GM23338 (cell line): ENCODE data around the gene TMEM140. TPM values are rescaled to one million over a fixed set of nuclear protein-coding genes. Genes with fewer than 3 reads are reported as not detected.
A peak's percentile ranks its signal among the peaks of the same experiment; 100 is the strongest.

Experiments used
- ATAC-seq: fragments of 200-7000 bp; cut with Tn5 transposase; 3 replicates; pipeline ENCODE4 v1.9.1; 2020
- DNase-seq: peaks from one replicate; pipeline ENCODE4 v3.0.0-alpha.2; 2015; ENCODE audit warnings: low spot score
- H2AFZ ChIP-seq: fragments of 200-600 bp; sonication (generic); 2 replicates; pipeline ENCODE4 v1.8.0; 2016; ENCODE audit warnings: antibody characterized with exemption, mild to moderate bottlenecking, moderate library complexity
- H3F3A ChIP-seq: fragments of 200-600 bp; sonication (generic); replicated peaks from 2 replicates; pipeline ENCODE4 v1.8.0; 2017; ENCODE audit warnings: antibody characterized with exemption, mixed run types, low read depth
- H3K27ac ChIP-seq: fragments of 200-600 bp; sonication (generic); 2 replicates; pipeline ENCODE4 v1.6.1; 2016; ENCODE audit warnings: low read depth
- H3K27me3 ChIP-seq: fragments of 200-600 bp; sonication (generic); 2 replicates; pipeline ENCODE4 v1.8.0; 2016; ENCODE audit warnings: mild to moderate bottlenecking, mixed run types, moderate library complexity; ENCODE audit not compliant: insufficient read depth
- H3K36me3 ChIP-seq: fragments of 200-600 bp; sonication (generic); 2 replicates; pipeline ENCODE4 v1.8.0; 2016; ENCODE audit warnings: mild to moderate bottlenecking; ENCODE audit not compliant: insufficient read depth
- H3K4me1 ChIP-seq: fragments of 200-600 bp; sonication (generic); 2 replicates; pipeline ENCODE4 v1.8.0; 2016; ENCODE audit warnings: mild to moderate bottlenecking, moderate library complexity; ENCODE audit not compliant: insufficient read depth
- H3K4me2 ChIP-seq: fragments of 200-600 bp; sonication (generic); 2 replicates; pipeline ENCODE4 v1.7.1; 2017; ENCODE audit warnings: mixed run types
- H3K4me3 ChIP-seq: fragments of 200-600 bp; sonication (generic); 2 replicates; pipeline ENCODE4 v1.6.1; 2016; ENCODE audit warnings: mixed run types
- H3K79me2 ChIP-seq: fragments of 200-600 bp; sonication (generic); replicated peaks from 2 replicates; pipeline ENCODE4 v1.8.0; 2017; ENCODE audit warnings: mild to moderate bottlenecking; ENCODE audit not compliant: insufficient read depth
- H3K9me2 ChIP-seq: fragments of 200-600 bp; sonication (generic); 2 replicates; pipeline ENCODE4 v1.8.0; 2017; ENCODE audit not compliant: insufficient read depth
- H4K20me1 ChIP-seq: fragments of 200-600 bp; sonication (generic); replicated peaks from 2 replicates; pipeline ENCODE4 v1.8.0; 2017; ENCODE audit warnings: mild to moderate bottlenecking; ENCODE audit not compliant: insufficient read depth
- H3K27ac Mint-ChIP-seq: 2 replicates; pipeline ENCODE4 v1.8.0; 2020; ENCODE audit warnings: inconsistent platforms, mild to moderate bottlenecking, moderate library complexity, mixed read lengths
- H3K27me3 Mint-ChIP-seq: 3 replicates; pipeline ENCODE4 v1.8.0; 2022; ENCODE audit warnings: low read depth, mild to moderate bottlenecking, moderate library complexity, mixed read lengths, inconsistent platforms; ENCODE audit not compliant: insufficient read depth, poor library complexity
- H3K36me3 Mint-ChIP-seq: 3 replicates; pipeline ENCODE4 v1.8.0; 2021; ENCODE audit warnings: low read depth, mild to moderate bottlenecking, inconsistent platforms, moderate library complexity, mixed read lengths
- H3K4me1 Mint-ChIP-seq: 3 replicates; pipeline ENCODE4 v1.8.0; 2020; ENCODE audit warnings: mild to moderate bottlenecking, inconsistent platforms, mixed read lengths
- H3K4me3 Mint-ChIP-seq: 3 replicates; pipeline ENCODE4 v1.8.0; 2021; ENCODE audit warnings: moderate library complexity, mild to moderate bottlenecking, inconsistent platforms, mixed read lengths
- H3K9me3 Mint-ChIP-seq: 3 replicates; pipeline ENCODE4 v1.8.0; 2020; ENCODE audit warnings: moderate library complexity, mild to moderate bottlenecking, inconsistent platforms, mixed read lengths
- CREB1 ChIP-seq: fragments of 250-450 bp; sonication (Bioruptor Pico); IDR thresholded peaks from 2 replicates; pipeline ENCODE4 v1.5.0; 2020; ENCODE audit warnings: low read depth, mild to moderate bottlenecking, moderate library complexity
- CTCF ChIP-seq, 2 experiments: fragments of 200-600 bp in 1 of 2; sonication (generic) in 1 of 2; conservative IDR thresholded peaks; 2 replicates each; pipeline versions ENCODE4 v1.5.1 to v1.6.1; 2016 to 2017; ENCODE audit warnings: antibody characterized with exemption in 2 of 2, low read depth in 2 of 2, mild to moderate bottlenecking in 2 of 2, moderate library complexity in 1 of 2
- ETS1 ChIP-seq: IDR thresholded peaks from 2 replicates; pipeline ENCODE4 v1.6.1; 2016; ENCODE audit warnings: antibody characterized with exemption
- EZH2 ChIP-seq: fragments of 200-600 bp; sonication (generic); IDR thresholded peaks from one replicate; pipeline ENCODE4 v1.8.0; 2017; ENCODE audit warnings: antibody characterized with exemption, mild to moderate bottlenecking, low read depth; ENCODE audit not compliant: unreplicated experiment
- EZH2phosphoT487 ChIP-seq: fragments of 200-600 bp; sonication (generic); IDR thresholded peaks from one replicate; pipeline ENCODE4 v1.8.1; 2018; ENCODE audit warnings: antibody characterized with exemption; ENCODE audit not compliant: unreplicated experiment
- JUNB ChIP-seq: IDR thresholded peaks from one replicate; pipeline ENCODE4 v1.6.1; 2016; ENCODE audit warnings: antibody characterized with exemption; ENCODE audit not compliant: unreplicated experiment
- NANOG ChIP-seq: IDR thresholded peaks from 2 replicates; pipeline ENCODE4 v1.6.1; 2016; ENCODE audit warnings: antibody characterized with exemption, borderline replicate concordance
- POLR2AphosphoS5 ChIP-seq: IDR thresholded peaks from 2 replicates; pipeline ENCODE4 v1.6.1; 2016; ENCODE audit warnings: antibody characterized with exemption, low read depth
- REST ChIP-seq: IDR thresholded peaks from one replicate; pipeline ENCODE4 v1.6.1; 2018; ENCODE audit warnings: antibody characterized with exemption; ENCODE audit not compliant: unreplicated experiment
- STAT1 ChIP-seq: IDR thresholded peaks from one replicate; pipeline ENCODE4 v1.6.1; 2016; ENCODE audit warnings: antibody characterized with exemption; ENCODE audit not compliant: unreplicated experiment
- ZNF114 ChIP-seq: fragments of 250-450 bp; sonication (Bioruptor Pico); IDR thresholded peaks from 2 replicates; pipeline ENCODE4 v1.5.0; 2020; ENCODE audit warnings: mild to moderate bottlenecking, moderate library complexity
- ZNF331 ChIP-seq: fragments of 250-450 bp; sonication (Bioruptor Pico); IDR thresholded peaks from 2 replicates; pipeline ENCODE4 v1.5.0; 2020; ENCODE audit warnings: low read depth, mild to moderate bottlenecking, moderate library complexity
- ZNF462 ChIP-seq: fragments of 250-450 bp; sonication (Bioruptor Pico); IDR thresholded peaks from 2 replicates; pipeline ENCODE4 v1.5.0; 2020; ENCODE audit warnings: mild to moderate bottlenecking, moderate library complexity
- polyA plus RNA-seq: library from polyadenylated mRNA; unstranded; fragments of >200 nt; fragmentation: Nextera tagmentation; extraction: Ambion mirVana; gene quantifications from 2 replicates; pipeline ENCODE4 v1.2.1, GENCODE V29; 2016
- total RNA-seq: library from RNA; depleted of rRNA; stranded (reverse); fragments of >200 nt; shearing (Covaris generic); gene quantifications from 2 replicates; pipeline ENCODE4 v1.2.3, GENCODE V29; 2014

Gene TMEM140
- total and polyA plus RNA-seq, 2 experiments from 2014 or later, result 2.7 TPM; not detected in 1

GRCh38 chr7:135192914-135193536 lies 45.2 kb downstream of the TMEM140 start:
- Histone ChIP-seq H4K20me1 (no peaks in the 10 kb centered on the region; the same call in 1 of the 2 replicates), H3K27ac (no peak overlapping the region), H3K36me3 (peaks cover 7% of the 10 kb centered on the region; the same call in 1 of the 2 replicates), H3K4me3 (no peak overlapping the region), H3K4me1 (no peaks in the 10 kb centered on the region), H3K4me2 (no peak overlapping the region), H3K79me2 (no peaks in the 10 kb centered on the region), H2AFZ (no peak overlapping the region), H3K27me3 (no peaks in the 10 kb centered on the region), H3K9me2 (no peaks in the 10 kb centered on the region), H3F3A (no peaks in the 10 kb centered on the region)
- H3K27ac Mint-ChIP-seq, result peak overlapping the region; percentile 35; the same call in 1 of the 2 replicates
- peaks cover 15% of the 10 kb centered on the region; the same call in 2 of the 3 replicates for H3K36me3 Mint-ChIP-seq
- H3K27me3 Mint-ChIP-seq, result peaks cover 3% of the 10 kb centered on the region
- H3K4me1 Mint-ChIP-seq, result no peaks in the 10 kb centered on the region
- H3K4me3 Mint-ChIP-seq, result no peak overlapping the region
- DNase-seq, result no peak
- TF ChIP-seq REST (no peak), CREB1 (CRISPR knock-in tag) (no peak), EZH2phosphoT487 (no peak), ZNF114 (CRISPR knock-in tag) (no peak), ZNF462 (no peak), ETS1 (no peak), ZNF331 (CRISPR knock-in tag) (no peak), CTCF (conservative IDR thresholded peaks at IDR 0.05; ENCODE audit: low read depth in 2 of 2) (no peak), JUNB (no peak), STAT1 (no peak), NANOG (no peak), POLR2AphosphoS5 (no peak), EZH2 (no peak)
- H3K9me3 Mint-ChIP-seq, result no peaks in the 10 kb centered on the region
- ATAC-seq, result no peak
